DND-41 (cell line): Measurements from ENCODE around the gene MACROD2.

Experiments used
- EZH2 ChIP-seq: IDR thresholded peaks from 3 replicates; pipeline ENCODE4 v1.6.1; 2012; ENCODE audit warnings: borderline replicate concordance, low read depth, mild to moderate bottlenecking, moderate library complexity, low read length, inconsistent platforms; ENCODE audit not compliant: severe bottlenecking
- TF ChIP-seq, protein P1 (sequence below): IDR thresholded peaks from 2 replicates; pipeline ENCODE4 v1.5.1; 2012; ENCODE audit warnings: borderline replicate concordance, low read length, moderate library complexity, mild to moderate bottlenecking; ENCODE audit not compliant: poor library complexity, severe bottlenecking; ENCODE audit errors: extremely low read depth

DNA sequence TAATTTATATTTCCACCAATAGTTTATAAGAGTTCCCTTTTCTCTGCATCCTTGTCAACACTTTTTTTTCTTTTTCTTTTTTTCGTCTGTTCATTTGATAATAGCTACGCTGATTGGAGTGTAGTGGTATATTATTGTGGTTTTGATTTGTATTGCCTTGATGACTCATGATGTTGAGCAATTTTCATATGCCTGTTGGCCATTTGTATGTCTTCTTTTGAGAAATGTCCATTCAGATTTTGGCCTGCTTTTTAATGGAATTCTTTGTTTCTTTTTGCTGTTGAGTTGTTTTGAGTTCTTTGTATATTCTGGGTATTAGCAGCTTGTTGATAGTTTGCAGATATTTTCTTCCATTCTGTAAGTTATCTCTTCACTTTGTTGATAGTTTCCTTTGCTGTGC, 1804.6 kb downstream of the MACROD2 start:
- TF ChIP-seq, protein P1, sequence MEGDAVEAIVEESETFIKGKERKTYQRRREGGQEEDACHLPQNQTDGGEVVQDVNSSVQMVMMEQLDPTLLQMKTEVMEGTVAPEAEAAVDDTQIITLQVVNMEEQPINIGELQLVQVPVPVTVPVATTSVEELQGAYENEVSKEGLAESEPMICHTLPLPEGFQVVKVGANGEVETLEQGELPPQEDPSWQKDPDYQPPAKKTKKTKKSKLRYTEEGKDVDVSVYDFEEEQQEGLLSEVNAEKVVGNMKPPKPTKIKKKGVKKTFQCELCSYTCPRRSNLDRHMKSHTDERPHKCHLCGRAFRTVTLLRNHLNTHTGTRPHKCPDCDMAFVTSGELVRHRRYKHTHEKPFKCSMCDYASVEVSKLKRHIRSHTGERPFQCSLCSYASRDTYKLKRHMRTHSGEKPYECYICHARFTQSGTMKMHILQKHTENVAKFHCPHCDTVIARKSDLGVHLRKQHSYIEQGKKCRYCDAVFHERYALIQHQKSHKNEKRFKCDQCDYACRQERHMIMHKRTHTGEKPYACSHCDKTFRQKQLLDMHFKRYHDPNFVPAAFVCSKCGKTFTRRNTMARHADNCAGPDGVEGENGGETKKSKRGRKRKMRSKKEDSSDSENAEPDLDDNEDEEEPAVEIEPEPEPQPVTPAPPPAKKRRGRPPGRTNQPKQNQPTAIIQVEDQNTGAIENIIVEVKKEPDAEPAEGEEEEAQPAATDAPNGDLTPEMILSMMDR: no peak
- no peak for TF ChIP-seq EZH2
